Lung microvascular endothelial cell (primary cell): ENCODE data around the gene SRPK3. TPM values are rescaled to one million over a fixed set of nuclear protein-coding genes. Genes with fewer than 3 reads are reported as not detected.
"Not testable (repeated sequence)": the region's sequence is repeated elsewhere in the genome, so short reads cannot be mapped to it uniquely, and the experiment has no call there.

ENCODE experiments used
- DNase-seq, 2 donors: peaks; one replicate each; pipeline versions ENCODE4 v3.0.0 to v3.0.0-alpha.2; 2010; ENCODE audit warnings: low read depth in 2 of 2
- total RNA-seq: library from RNA; depleted of rRNA; stranded (reverse); fragments of >200 nt; gene quantifications from 2 replicates; pipeline ENCODE4 v1.2.1, GENCODE V29; 2014

The SRPK3 gene, protein sequence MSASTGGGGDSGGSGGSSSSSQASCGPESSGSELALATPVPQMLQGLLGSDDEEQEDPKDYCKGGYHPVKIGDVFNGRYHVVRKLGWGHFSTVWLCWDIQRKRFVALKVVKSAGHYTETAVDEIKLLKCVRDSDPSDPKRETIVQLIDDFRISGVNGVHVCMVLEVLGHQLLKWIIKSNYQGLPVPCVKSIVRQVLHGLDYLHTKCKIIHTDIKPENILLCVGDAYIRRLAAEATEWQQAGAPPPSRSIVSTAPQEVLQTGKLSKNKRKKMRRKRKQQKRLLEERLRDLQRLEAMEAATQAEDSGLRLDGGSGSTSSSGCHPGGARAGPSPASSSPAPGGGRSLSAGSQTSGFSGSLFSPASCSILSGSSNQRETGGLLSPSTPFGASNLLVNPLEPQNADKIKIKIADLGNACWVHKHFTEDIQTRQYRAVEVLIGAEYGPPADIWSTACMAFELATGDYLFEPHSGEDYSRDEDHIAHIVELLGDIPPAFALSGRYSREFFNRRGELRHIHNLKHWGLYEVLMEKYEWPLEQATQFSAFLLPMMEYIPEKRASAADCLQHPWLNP
- under 0.01 and 0.40 TPM in 2 replicates for total RNA-seq

DNA sequence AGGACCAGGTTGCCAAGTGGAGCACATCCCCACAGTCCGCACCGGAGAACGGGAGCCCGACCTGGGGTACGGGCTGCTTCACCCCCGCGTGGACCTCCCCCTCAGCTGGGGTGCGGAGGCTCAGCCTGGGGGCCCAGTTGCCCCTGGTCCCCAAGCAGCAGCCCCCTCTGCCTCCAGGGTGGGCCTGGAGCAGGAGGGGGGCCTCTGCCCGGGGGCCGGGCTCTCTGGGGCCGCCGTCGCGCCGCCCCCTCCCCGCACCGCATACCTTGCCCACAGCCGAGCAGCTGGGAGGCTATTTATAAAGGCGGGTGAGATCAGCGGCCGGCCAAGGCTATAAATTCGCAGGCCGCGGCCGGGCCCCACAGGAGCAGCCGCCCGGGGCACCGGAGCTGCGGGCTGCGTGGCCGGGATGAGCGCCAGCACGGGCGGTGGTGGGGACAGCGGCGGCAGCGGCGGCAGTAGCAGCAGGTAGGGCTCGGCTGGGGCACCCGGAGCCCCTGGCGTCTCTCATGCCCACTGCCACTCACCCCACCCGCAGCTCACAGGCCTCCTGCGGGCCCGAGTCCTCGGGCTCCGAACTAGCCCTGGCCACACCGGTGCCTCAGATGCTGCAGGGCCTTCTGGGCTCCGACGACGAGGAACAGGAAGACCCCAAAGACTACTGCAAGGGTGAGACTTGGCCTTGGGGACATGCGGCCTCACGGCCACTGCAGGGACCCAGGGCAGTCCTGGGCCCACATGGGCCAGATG lies at the start of gene SRPK3:
Gene SRPK3 (plus strand): TSS at position 364 of the 750 bp plus-strand sequence. CDS start 46 bp downstream, at position 410.
- no peak for DNase-seq

DNA sequence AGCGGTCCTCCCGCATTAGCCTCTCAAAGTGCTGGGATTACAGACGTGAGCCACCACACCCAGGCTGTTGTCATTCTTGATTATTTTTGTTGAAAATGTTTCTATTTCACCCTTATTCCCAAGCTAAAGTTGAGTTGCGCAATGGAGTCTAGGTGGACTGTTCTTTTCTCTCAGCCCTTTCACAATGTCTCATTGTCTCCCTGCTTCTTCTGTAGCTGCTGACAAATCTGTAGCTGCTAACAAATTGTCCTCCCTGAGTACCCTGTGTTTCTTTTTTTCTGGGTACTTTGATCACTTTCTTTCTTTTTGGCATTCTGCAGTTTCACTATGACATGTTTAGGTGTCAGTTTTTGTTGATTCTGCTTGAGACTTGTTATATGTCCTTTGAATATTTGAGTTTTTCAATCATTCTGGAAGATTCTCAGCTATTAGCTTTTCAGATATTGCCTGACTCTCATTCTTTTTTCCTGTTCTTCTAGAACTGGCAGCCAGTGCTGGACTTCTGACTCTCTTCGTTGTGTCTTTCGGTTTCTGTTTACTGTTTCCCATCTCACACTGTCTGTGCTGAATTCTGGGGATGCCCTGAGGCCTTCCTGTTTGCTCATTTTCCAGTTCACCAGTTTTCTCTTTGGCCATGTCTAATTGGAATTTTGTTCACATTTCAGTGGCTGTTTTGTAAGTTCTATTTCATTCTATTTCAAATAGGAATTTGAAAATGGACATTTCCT lies 49.6 kb upstream of the SRPK3 start:
- DNase-seq = no peak

DNA sequence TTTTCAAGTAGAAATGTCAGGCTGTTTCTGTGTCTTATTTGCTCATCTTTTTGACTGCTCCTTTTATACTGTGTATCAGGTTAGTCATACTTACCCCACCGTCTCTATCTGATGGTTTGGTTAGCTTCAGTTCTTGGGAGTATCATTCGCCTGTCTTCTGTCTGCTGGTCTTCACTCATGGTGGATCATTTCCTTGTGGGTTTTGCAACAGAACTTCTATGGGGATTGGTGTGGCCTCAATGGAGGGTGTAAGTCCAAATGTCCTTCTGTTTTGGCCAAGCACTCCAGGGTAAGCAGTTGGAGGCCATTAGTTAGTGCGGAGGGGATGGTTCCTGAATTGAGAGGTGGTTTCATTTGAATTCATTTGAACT lies 49.0 kb upstream of the SRPK3 start:
- no peak for DNase-seq

DNA sequence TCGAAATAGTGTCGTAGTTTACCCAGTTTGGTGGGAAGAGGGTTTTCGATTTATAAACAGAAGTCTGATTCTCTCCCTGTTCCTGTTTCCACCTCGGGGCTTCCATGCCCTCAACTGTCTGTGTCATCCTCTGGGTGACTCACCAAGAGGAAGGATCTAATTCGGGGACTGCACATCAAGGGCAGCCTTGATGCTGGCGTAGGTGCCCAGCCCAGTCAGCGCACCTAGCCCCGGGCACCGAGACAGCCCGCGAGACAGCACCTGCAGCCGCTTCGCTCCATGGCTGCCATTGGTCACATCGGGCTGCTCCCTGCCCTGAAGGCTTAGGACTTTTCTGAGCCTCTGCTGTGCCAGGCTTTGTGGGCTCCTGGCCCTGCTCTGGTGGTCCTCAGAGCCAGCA lies 48.4 kb upstream of the SRPK3 start:
- peak in 1 of 2 donors; percentile 51 for DNase-seq

DNA sequence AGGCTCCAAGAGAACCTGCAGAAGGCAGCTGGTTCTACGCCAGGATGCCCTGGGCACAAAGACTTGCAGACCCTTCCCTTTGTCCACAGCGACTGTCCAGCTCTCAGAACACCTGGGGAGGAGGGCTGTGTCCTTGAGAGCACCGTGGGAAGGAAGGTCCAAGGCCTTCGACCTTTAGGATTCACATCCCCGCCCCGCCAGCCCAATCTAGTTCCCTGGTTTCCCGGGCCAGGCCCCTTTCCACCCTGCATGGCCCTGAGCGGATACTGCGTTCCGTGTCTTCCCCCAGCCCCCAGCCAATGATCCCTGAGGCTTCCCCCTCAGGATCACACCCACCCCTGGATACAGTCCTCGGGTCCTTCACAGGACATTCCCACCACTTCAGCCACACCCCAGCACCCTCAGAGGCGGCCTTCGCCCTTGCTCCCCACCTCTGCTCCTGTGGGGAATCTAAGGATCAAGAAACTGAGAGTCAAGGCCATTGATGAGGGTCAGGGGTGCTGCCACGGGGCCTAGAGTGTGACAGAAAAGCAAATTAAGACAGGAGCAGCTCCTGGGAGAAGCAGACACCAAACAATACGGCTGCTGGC lies 47.1 kb upstream of the SRPK3 start:
- DNase-seq = no peak

DNA sequence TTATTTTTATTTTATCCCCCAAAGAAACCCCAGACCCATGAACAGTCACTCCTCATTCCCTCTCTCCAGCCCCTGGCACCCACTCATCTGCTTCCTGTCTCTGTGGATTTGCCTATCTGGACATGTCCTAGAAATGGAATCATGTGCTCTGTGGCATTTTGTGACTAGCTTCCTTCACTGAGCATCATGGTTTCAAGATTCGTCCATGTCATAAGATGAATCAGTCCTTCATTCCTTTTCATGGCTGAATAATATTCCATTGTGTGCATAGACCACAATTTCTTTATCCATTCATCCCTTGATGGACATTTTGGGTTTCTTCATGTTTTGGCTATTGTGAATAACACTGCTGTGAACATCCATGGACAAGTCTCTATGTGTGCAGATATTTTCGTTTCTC lies 46.0 kb upstream of the SRPK3 start:
- no peak for DNase-seq

DNA sequence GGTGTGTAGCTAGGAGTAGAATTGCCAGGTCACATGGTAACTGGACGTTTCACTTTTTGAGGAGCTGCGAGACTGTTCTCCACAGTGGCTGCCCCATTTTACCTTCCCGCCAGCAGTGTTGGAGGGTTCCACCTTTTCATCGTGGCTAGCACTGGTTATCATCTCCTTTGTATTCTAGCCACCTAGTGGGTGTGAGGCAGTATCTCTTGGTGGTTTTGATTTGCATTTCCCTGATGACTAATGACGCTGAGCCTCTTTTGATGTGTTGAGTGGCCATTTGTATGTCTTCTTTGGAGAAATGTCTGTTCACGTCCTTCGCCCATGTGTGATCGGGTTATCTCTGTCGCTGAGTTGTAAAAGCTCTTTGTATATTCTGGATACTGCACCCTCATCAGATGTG lies 45.6 kb upstream of the SRPK3 start:
- no peak for DNase-seq

DNA sequence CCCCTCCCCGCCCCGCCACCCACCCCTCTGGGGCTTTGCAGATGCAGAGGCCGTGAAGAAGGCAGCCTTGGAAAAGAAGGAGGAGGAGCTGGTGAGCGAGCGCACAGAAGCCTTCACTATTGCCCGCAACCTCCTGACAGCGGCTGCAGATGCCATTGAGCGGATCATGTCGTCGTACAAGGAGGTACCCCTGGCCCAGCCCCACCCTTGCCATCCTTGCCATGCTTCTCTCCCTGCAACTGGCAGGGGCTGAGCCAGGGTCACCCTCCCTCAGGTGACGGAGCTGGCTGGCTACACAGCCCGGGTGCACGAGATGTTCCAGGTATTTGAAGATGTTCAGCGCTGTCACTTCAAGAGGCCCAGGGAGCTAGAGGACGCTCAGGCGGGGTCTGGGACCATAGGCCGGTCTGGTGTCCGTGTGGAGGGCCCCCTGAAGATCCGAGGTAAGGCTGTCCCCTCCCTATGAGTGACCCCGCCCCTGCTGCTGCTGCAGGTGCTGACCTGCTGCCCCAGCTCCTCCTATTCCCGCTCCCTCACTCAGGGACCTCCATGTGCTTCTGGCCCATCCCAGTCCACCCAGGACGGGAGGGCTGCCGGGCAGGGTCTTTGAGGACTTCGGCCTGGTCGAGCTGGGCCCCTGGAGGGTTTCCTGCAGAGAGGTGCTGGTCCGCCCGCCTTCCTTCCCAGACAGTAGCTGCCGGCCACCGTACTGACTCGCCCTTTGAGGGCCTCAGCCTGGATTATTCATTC lies 44.6 kb upstream of the SRPK3 start:
- DNase-seq = no peak

DNA sequence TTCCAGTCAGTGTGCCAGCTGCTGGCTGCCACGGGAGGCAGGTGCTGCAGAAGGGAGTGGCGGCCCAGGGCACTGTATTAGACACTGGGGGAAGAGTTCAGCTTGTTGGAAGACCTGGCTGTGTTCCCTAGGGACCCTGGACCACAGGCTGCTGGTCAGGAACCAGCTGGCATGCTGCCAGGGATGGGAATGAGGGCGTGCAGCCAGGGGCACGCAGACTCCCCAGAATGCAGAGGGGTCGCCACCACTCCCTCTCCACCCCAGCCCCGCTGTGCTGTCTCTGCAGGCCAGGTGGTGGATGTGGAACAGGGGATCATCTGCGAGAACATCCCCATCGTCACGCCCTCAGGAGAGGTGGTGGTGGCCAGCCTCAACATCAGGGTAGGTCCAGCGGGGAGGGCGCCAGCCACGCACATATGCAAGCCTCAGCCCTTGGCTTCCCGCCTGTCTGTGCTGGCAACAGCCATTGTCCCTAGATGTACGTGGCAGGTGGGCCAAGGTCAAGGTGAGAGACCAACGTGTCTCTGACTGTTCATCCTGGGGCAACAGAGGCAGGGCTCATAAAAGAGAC lies 43.9 kb upstream of the SRPK3 start:
- no peak for DNase-seq

DNA sequence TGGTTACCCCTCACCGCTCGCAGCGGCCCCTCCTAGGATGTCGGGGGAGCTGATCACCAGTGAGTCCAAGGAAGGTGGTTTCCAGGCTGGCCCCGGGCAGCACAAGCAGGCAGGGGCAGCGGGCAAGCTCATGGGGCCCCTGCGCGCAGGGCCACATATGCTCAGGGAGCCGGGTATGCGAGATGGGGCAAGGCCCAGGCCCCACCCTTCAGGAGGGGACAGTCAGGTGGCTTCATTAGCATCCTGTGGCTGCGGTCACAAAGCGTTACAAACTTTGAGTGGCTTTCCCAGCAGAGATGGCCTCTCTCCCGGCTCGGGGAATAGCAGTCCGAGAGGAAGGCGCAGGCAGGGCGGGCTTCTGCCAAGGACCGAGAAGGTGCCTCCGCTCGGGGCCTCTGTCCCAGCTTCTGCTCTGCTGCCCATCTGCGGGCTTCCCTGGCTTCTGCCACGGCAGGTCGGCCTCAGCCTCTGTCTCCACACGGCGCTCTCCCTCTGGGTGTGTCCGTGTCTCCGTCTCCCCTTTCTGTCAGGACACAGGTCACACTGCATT lies 42.7 kb upstream of the SRPK3 start:
- DNase-seq = no peak

DNA sequence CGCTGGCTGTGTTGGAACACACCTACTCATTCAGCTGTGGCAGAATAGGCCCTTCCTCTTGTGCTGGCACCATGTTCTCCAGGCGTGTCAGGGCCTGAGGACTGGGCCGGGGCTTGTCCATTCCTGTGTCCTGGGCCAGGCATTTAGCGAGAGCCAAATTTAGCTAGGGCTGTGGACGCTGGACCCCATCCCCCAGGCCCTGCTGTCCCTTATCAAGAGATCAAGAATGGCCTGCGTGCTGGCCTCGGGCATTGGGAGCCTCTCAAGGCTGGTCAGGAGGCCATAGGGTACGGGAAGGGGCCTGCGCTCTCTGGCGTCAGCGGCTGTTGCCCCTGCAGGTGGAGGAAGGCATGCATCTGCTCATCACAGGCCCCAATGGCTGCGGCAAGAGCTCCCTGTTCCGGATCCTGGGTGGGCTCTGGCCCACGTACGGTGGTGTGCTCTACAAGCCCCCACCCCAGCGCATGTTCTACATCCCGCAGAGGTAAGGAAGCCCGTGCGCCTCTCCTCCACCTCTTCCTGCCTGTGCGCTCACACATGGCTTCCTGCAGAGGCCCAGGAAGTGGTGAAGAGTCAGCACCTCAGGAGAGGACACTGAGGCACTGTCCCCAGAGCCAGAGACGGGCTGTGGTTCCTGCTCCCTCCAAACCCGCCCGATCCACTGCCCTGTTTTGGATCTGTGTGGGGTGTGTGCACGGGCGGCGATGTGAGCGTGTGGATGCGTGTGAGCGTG lies 40.9 kb upstream of the SRPK3 start:
- DNase-seq = no peak

DNA sequence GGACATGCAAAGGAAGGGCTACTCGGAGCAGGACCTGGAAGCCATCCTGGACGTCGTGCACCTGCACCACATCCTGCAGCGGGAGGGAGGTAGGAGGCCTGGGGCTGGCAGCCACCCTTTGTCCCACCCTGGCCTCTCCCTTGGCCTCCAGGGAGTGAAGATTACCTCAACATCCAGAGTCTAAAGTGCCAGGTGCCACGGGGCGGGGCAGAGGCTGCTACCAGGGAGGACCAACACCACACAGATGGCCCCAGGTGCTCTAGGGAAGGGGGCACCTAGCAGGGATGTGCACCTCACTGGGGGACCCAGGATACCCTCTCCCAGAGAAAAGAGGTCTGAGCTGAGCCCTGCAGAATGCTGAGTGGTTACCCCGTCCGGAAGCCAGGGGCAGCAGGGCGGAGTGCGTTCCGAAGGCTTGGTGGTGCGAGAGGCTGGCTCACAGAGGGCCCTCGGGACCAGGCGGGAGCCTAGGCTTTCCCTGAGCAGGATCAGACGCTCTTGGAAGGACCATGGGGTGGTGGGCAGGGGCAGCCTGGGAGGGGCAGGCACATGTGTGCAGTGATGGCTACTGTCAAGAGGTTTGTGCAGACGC lies 40.1 kb upstream of the SRPK3 start:
- DNase-seq = no peak

DNA sequence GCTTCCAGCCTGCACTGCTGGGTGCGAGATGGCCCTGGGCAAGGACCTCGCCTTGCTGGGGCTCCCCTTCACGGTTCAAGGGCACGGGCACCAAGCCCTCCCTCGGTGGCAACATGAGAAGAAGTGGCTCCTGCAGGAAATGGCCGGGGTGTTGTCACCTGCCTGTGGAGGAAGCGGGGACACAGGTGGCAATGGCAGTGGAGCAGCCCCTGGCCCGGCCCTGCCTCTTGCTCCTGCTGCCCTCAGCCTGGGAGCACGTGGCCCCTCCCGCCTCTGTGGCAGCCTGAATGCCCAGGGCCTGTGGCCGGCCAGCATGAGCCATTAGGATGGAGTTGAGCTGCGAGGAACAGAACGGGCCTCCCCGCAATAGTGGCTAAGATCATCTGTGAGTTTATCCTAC lies 39.4 kb upstream of the SRPK3 start:
- DNase-seq = no peak

DNA sequence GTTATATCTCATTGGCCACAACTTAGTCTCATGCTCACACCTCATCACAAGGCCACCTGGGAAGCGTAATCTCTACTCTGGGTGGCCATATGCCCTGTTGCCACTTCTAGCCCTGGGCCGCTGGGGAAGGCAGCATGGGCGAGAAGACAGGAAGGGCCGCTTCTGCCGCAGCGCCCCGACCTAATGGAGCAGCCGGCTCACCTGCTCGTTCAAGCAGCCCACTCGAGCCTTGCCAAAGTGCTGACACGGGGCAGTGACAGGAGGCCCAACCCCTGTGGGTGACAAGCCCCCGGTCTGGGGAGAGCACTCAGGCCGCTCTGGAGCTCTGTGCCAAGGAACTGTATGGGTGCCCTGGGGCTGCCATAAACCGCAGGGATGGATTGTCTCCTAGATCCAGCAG lies 38.7 kb upstream of the SRPK3 start:
- not testable (repeated sequence) for DNase-seq

DNA sequence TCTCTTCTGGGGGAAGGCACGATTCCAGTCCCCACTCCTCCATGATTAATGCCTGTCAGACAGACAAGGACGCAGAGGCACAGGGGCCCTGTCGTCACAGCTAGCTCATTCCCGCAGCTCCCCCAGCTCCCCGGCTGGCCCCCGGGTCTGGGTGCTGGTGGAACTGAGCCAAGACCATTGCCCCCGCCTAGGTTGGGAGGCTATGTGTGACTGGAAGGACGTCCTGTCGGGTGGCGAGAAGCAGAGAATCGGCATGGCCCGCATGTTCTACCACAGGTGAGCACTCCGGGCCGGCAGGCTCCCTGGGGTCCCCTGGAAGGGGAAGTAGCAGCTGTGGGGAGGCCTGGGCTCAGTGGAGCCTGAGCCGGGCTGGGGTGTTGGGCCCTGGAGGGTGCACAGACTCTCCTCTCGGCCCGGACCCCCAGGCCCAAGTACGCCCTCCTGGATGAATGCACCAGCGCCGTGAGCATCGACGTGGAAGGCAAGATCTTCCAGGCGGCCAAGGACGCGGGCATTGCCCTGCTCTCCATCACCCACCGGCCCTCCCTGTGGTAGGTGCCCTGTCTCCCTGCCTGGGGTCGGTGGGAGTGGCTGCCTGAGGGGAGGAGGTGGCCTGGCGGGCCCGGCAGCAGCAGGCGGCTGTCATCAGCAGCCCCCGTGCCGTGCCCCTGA lies 37.9 kb upstream of the SRPK3 start:
- not testable (repeated sequence) for DNase-seq

DNA sequence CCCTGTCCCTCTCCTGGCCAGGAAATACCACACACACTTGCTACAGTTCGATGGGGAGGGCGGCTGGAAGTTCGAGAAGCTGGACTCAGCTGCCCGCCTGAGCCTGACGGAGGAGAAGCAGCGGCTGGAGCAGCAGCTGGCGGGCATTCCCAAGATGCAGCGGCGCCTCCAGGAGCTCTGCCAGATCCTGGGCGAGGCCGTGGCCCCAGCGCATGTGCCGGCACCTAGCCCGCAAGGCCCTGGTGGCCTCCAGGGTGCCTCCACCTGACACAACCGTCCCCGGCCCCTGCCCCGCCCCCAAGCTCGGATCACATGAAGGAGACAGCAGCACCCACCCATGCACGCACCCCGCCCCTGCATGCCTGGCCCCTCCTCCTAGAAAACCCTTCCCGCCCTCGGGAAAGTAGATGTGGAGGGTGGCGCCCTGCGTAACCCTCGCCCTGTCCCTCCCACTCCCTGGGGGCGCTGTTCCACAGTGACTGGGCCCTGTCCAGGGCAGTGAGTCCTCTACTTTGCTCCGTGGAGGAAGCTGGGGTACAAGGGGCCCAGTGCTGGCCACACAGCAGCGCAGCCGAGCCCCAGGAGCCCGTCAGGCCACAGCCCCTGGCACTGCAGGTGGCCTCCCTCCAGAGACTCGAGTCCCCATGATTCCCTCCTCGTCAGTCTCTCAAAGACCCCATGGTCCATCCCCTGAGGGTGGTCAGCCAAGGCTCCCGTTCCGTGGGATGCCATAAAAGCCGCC lies 37.2 kb upstream of the SRPK3 start:
- DNase-seq = not testable (repeated sequence)

DNA sequence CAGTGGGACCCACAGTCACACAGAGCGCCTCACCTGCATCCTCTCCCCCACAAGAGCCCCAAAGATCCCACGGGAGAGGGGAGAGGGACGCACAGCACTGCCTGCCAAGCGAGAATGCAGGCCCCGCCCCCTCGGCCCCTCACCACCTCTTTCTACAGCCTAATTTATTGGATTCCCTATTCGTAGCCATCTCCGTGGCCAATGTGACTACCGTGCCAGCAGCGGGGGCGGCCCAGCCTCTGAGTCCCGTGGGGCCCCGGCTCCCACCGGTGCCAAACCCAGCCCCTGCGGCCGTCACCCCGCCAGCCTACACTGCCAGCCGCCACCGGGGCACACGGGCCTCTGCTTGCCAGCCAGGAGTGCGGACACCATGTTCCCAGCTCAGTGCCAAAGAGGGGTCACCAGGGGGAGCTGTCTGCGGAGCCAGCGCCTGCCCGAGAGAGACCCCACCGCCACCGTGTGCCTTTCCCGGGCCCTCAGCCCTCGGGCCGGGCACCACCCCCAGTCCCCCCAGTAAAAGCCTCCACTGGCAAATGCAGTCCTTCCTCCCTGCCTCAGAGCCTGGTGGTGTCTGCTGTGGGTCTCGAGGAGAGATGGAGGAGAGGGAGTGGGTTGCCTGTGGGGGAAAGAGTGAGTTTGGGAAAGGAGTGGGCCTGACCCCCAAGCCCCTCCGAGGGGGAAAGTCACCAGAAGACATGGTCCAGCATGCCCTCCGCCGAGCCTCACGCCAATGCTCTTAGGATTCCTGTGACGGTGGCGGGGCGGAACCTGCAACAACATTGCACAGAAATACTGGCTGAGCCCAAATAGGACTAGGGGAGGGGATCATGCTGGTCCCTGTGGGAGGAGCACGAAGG lies 36.4 kb upstream of the SRPK3 start:
- DNase-seq = peak; percentile 21 to 39
